Lower leg skin (tissue), 3 donors: Measurements from ENCODE around the gene GOLGA8S.
"Not testable (repeated sequence)": the region's sequence is repeated elsewhere in the genome, so short reads cannot be mapped to it uniquely, and the experiment has no call there.

ENCODE experiments used
- CTCF ChIP-seq, 3 donors: fragments of 450-650 bp; IDR thresholded peaks; one replicate each; pipeline ENCODE4 v1.5.1; 2016; ENCODE audit warnings: antibody characterized with exemption in 3 of 3, mild to moderate bottlenecking in 3 of 3, moderate library complexity in 2 of 3
- POLR2A ChIP-seq, 2 donors: fragments of 450-650 bp; IDR thresholded peaks; one replicate each; pipeline ENCODE4 v1.6.1; 2016 to 2017; ENCODE audit warnings: antibody characterized with exemption in 2 of 2, mild to moderate bottlenecking in 1 of 2, moderate library complexity in 1 of 2

- not testable (repeated sequence) for TF ChIP-seq CTCF, POLR2A (IDR thresholded peaks at IDR 0.05)
These were observed 26.2 kb downstream of the GOLGA8S start for GRCh38 chr15:23380700-23381099.
